ENCODE data around the gene LRIF1. TPM values are rescaled to one million over a fixed set of nuclear protein-coding genes. Genes with fewer than 3 reads are reported as not detected.

The LRIF1 gene
- polyA plus RNA-seq, 10 donors: 6.7 to 9.9 (median 7.8) TPM

DNA sequence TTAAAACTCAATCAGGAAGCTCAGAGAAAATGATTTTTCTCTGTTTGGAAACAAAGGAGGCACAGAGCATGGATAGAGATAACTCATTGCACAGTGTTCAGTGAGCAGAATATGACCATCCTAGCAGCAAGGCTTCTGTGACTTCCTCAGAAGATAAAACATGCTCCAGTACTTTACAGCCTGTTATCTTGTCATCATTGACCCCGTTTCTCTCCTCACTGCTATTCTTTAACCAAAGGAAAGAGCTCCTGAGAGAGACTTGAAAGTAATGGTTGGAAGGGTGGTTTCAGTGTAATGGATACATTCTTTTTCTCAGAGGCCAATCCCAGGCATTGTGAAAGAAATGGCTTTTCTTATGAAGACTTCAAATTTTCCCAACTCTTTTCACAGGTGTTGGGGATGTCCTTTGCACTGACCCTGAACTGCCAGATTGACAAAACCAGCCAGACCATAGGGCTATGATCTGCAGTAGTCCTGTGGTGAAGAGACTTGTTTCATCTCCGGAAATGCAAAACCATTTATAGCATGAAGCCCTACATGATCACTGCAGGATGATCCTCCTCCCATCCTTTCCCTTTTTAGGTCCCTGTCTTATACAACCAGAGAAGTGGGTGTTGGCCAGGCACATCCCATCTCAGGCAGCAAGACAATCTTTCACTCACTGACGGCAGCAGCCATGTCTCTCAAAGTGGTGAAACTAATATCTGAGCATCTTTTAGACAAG, 64.8 kb downstream of the LRIF1 start:
- no peak for DNase-seq

GRCh38 chr1:110897681-110898080, 66.0 kb downstream of the LRIF1 start:
- DNase-seq: no peak

Other genes with a start within 250 kb of the LRIF1 start
- gene CD53, start 90.8 kb downstream of the LRIF1 start, polyA plus RNA-seq (ENCODE audit: insufficient read length in 10 of 10): 10 to 100 TPM in 4 of 10 donors, 1 to 10 TPM in 6; 6.9 to 23.4 (median 9.3) TPM
- gene DRAM2, start 176.2 kb upstream of the LRIF1 start, polyA plus RNA-seq (ENCODE audit: insufficient read length in 10 of 10): 10 to 100 TPM; 36.2 to 48.9 (median 39.4) TPM
- gene CEPT1, start 176.3 kb upstream of the LRIF1 start, polyA plus RNA-seq (ENCODE audit: insufficient read length in 10 of 10): 10 to 100 TPM; 16.4 to 33.0 (median 23.5) TPM
- 1 to 10 TPM in 9 of 10 donors, under 1 TPM in 1; 0.98 to 8.7 (median 2.3) TPM for gene DENND2D, start 236.7 kb upstream of the LRIF1 start, polyA plus RNA-seq (ENCODE audit: insufficient read length in 10 of 10)

Data from muscle of back (tissue), 11 donors.